Osteoblast (primary cell): ENCODE data around the gene LHB. TPM values are rescaled to one million over a fixed set of nuclear protein-coding genes. Genes with fewer than 3 reads are reported as not detected.

Experiments used
- DNase-seq: peaks from one replicate; pipeline ENCODE4 v3.0.0; 2011; ENCODE audit warnings: low spot score, mixed read lengths; ENCODE audit not compliant: insufficient read length; ENCODE audit errors: missing footprints
- H2AFZ ChIP-seq: 2 replicates; pipeline ENCODE4 v1.6.0; 2011; ENCODE audit warnings: mild to moderate bottlenecking, low read length
- H3K27ac ChIP-seq: 2 replicates; pipeline ENCODE4 v1.5.1; 2011; ENCODE audit warnings: mild to moderate bottlenecking, low read depth, low read length, moderate library complexity
- H3K27me3 ChIP-seq: 2 replicates; pipeline ENCODE4 v1.6.0; 2012; ENCODE audit warnings: mild to moderate bottlenecking, control low read depth, inconsistent platforms, low read length, moderate library complexity; ENCODE audit not compliant: insufficient read depth
- H3K36me3 ChIP-seq: 2 replicates; pipeline ENCODE4 v1.5.1; 2011; ENCODE audit warnings: mild to moderate bottlenecking, low read length, control low read depth, moderate library complexity; ENCODE audit not compliant: insufficient read depth
- H3K4me1 ChIP-seq: 2 replicates; pipeline ENCODE4 v1.5.1; 2011; ENCODE audit warnings: mild to moderate bottlenecking, low read length, control low read depth, moderate library complexity; ENCODE audit not compliant: insufficient read depth
- H3K4me2 ChIP-seq: 2 replicates; pipeline ENCODE4 v1.6.0; 2011; ENCODE audit warnings: mild to moderate bottlenecking, low read length; ENCODE audit not compliant: insufficient read depth
- H3K4me3 ChIP-seq: fragments of 200-600 bp; sonication (generic); 3 replicates; pipeline ENCODE4 v1.5.1; 2012; ENCODE audit warnings: mild to moderate bottlenecking, low read length, inconsistent platforms; ENCODE audit not compliant: insufficient read depth
- H3K79me2 ChIP-seq: 2 replicates; pipeline ENCODE4 v1.6.0; 2012; ENCODE audit warnings: mild to moderate bottlenecking, low read length, control low read depth, inconsistent platforms; ENCODE audit not compliant: insufficient read depth
- H3K9me3 ChIP-seq: 2 replicates; pipeline ENCODE4 v1.5.1; 2011; ENCODE audit warnings: low read depth, low read length, control low read depth
- H4K20me1 ChIP-seq: 2 replicates; pipeline ENCODE4 v1.6.0; 2012; ENCODE audit warnings: mild to moderate bottlenecking, low read length, control low read depth; ENCODE audit not compliant: insufficient read depth
- CTCF ChIP-seq: IDR thresholded peaks from 2 replicates; pipeline ENCODE4 v1.5.1; 2011; ENCODE audit warnings: mild to moderate bottlenecking, low read depth, low read length, moderate library complexity; ENCODE audit errors: extremely low read depth
- total RNA-seq: library from RNA; depleted of rRNA; stranded (reverse); fragments of >200 nt; gene quantifications from 2 replicates; pipeline ENCODE4 v1.2.3, GENCODE V29; 2012

Gene LHB
- total RNA-seq, 1 donor = not detected

DNA sequence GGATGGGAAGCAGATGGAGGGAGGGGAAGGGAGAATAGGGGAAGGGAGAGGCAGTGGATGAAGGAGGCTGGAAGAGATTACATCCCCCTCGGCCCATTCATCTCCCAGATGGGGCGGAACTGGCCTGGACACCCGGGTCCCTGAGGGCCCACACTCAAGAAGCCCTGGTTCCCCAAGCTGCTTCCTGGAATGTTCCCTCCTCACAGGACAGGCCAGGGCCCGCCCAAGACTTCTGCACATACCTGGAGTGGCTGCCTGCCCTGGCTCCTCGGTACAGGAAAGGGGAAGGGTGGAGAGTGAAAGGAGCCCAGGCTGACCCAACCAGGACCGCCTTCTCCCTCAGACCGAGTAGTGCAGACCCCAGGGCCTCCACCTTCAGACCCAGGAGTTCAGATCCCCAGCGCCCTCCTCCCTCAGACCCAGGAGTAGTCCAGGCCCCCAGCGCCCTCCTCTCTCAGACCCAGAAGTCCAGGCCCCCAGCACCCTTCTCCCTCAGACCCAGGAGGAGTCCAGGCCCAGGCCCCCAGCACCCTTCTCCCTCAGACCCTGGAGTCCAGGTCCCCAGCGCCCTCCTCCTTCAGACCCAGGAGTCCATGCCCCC, 47.2 kb upstream of the LHB start:
- Histone ChIP-seq H2AFZ (no peak overlapping the region), H3K9me3 (no peaks in the 10 kb centered on the region), H4K20me1 (peaks cover 3% of the 10 kb centered on the region), H3K36me3 (no peaks in the 10 kb centered on the region), H3K4me2 (peak overlapping the region; percentile 48), H3K4me1 (no peaks in the 10 kb centered on the region), H3K27ac (no peak overlapping the region), H3K4me3 (no peak overlapping the region), H3K79me2 (peaks cover 3% of the 10 kb centered on the region), H3K27me3 (peaks cover 3% of the 10 kb centered on the region)
- no peak for TF ChIP-seq CTCF
- peak; percentile 44 for DNase-seq

GRCh38 chr19:49061445-49061844, 44.6 kb upstream of the LHB start:
- Histone ChIP-seq H3K36me3 (no peaks in the 10 kb centered on the region), H3K4me1 (peaks cover 8% of the 10 kb centered on the region), H3K9me3 (no peaks in the 10 kb centered on the region), H3K4me3 (no peak overlapping the region), H3K27ac (no peak overlapping the region), H3K27me3 (peaks cover 3% of the 10 kb centered on the region), H4K20me1 (peaks cover 3% of the 10 kb centered on the region), H2AFZ (no peak overlapping the region), H3K79me2 (peaks cover 14% of the 10 kb centered on the region), H3K4me2 (no peak overlapping the region)
- no peak for TF ChIP-seq CTCF
- peak; percentile 45 for DNase-seq

- peak; percentile 43 for DNase-seq
- Histone ChIP-seq H3K79me2 (peaks cover 14% of the 10 kb centered on the region), H3K4me3 (no peak overlapping the region), H3K9me3 (no peaks in the 10 kb centered on the region), H3K27ac (no peak overlapping the region), H4K20me1 (peaks cover 3% of the 10 kb centered on the region), H3K36me3 (no peaks in the 10 kb centered on the region), H3K4me2 (no peak overlapping the region), H3K4me1 (peaks cover 10% of the 10 kb centered on the region), H3K27me3 (peaks cover 3% of the 10 kb centered on the region), H2AFZ (no peak overlapping the region)
- no peak for TF ChIP-seq CTCF
Measured at GRCh38 chr19:49061000-49061399, 44.1 kb upstream of the LHB start.

GRCh38 chr19:49059053-49059452, 42.2 kb upstream of the LHB start:
- Histone ChIP-seq H3K4me3 (no peak overlapping the region), H2AFZ (no peak overlapping the region), H3K4me1 (peaks cover 10% of the 10 kb centered on the region), H3K27me3 (peaks cover 1% of the 10 kb centered on the region), H4K20me1 (peaks cover 3% of the 10 kb centered on the region), H3K9me3 (no peaks in the 10 kb centered on the region), H3K27ac (no peak overlapping the region), H3K79me2 (peaks cover 14% of the 10 kb centered on the region), H3K36me3 (no peaks in the 10 kb centered on the region), H3K4me2 (no peak overlapping the region)
- TF ChIP-seq CTCF = no peak
- DNase-seq = peak; percentile 25
